K562 (cell line): Measurements from ENCODE around the gene LNX2. TPM values are rescaled to one million over a fixed set of nuclear protein-coding genes. Genes with fewer than 3 reads are reported as not detected.

Experiments
- ATAC-seq: fragments of 200-7000 bp; cut with Tn5 transposase; 3 replicates; pipeline ENCODE4 v1.9.1; 2020; ENCODE audit warnings: moderate library complexity
- BruUV-seq: library from RNA; stranded (reverse); fragments of 400-500 nt; replicated peaks from 2 replicates; lab custom pipeline; 2021; lab: Mats Ljungman, UMichigan
- CTCF ChIA-PET: fragments of 300-600 bp; formaldehyde crosslinking; extraction: SDS; loops from one replicate; lab custom pipeline; 2021; ENCODE audit warnings: low intra/inter-chr PET ratio; lab: Yijun Ruan, JAX
- POLR2A ChIA-PET: fragments of 300-600, 350-650 bp; sonication (Branson Sonifier 250); formaldehyde crosslinking; extraction: SDS; loops from one replicate; lab custom pipeline; 2021; ENCODE audit warnings: antibody characterized with exemption, inconsistent platforms; lab: Yijun Ruan, JAX
- DNase-seq, 4 experiments: peaks; one replicate each; pipeline versions ENCODE4 v3.0.0 to v3.0.0-alpha.2; 2011 to 2018; ENCODE audit warnings: low spot score in 3 of 4, mixed read lengths in 3 of 4; ENCODE audit errors: extremely low read depth in 1 of 4
- FAIRE-seq: peaks from 2 replicates; lab custom pipeline; 2011; peaks lifted over from hg19 to GRCh38; lab: Jason Lieb, UNC
- H2AFZ ChIP-seq: 2 replicates; pipeline ENCODE4 v1.6.0; 2011; ENCODE audit warnings: low read depth, low read length, control low read depth, inconsistent platforms
- H3K27ac ChIP-seq: fragments of 200-600 bp; 3 replicates; pipeline ENCODE4 v1.8.0; 2011; ENCODE audit warnings: low read depth, mild to moderate bottlenecking, control low read depth, inconsistent platforms, low read length, moderate library complexity, mixed read lengths; ENCODE audit errors: extremely low read depth
- H3K27me3 ChIP-seq, 2 experiments: fragments of 300-600 bp in 1 of 2; 2 replicates in 1 of 2; 3 replicates in 1 of 2; pipeline versions ENCODE4 v1.6.0 to v1.8.0; 2011; ENCODE audit warnings: inconsistent platforms in 2 of 2, low read length in 2 of 2, mild to moderate bottlenecking in 1 of 2, mixed read lengths in 1 of 2, moderate library complexity in 1 of 2; ENCODE audit not compliant: control insufficient read depth in 2 of 2, insufficient read depth in 2 of 2
- H3K36me3 ChIP-seq: fragments of 300-600 bp; 3 replicates; pipeline ENCODE4 v1.8.0; 2011; ENCODE audit warnings: mild to moderate bottlenecking, low read length, inconsistent platforms; ENCODE audit not compliant: control insufficient read depth, insufficient read depth
- H3K4me1 ChIP-seq, 2 experiments: fragments of 200-600 bp in 1 of 2; replicated peaks in 1 of 2; 2 replicates in 1 of 2; 3 replicates in 1 of 2; pipeline versions ENCODE4 v1.5.1 to v1.8.0; 2011; ENCODE audit warnings: inconsistent platforms in 2 of 2, low read length in 2 of 2, mild to moderate bottlenecking in 1 of 2, mixed read lengths in 1 of 2, moderate library complexity in 1 of 2; ENCODE audit not compliant: control insufficient read depth in 2 of 2, insufficient read depth in 2 of 2
- H3K4me2 ChIP-seq: 2 replicates; pipeline ENCODE4 v1.6.1; 2011; ENCODE audit warnings: low read length, control low read depth, inconsistent platforms, mixed read lengths; ENCODE audit not compliant: insufficient read depth
- H3K4me3 ChIP-seq: fragments of 200-600 bp; sonication (generic), shearing (Covaris generic); 2 replicates; pipeline ENCODE4 v1.5.1; 2016; ENCODE audit warnings: control low read depth, inconsistent platforms
- H3K79me2 ChIP-seq: fragments of 200-600 bp; 3 replicates; pipeline ENCODE4 v1.8.0; 2011; ENCODE audit warnings: low read length, inconsistent platforms; ENCODE audit not compliant: control insufficient read depth, insufficient read depth
- H3K9ac ChIP-seq, 2 experiments: 2 replicates each; pipeline versions ENCODE4 v1.6.0 to v1.6.1; 2011; ENCODE audit warnings: low read depth in 2 of 2, low read length in 2 of 2, control low read depth in 1 of 2, inconsistent platforms in 1 of 2, mild to moderate bottlenecking in 1 of 2, mixed read lengths in 1 of 2; ENCODE audit not compliant: insufficient read depth in 1 of 2
- H3K9me1 ChIP-seq: one replicate; pipeline ENCODE4 v1.6.0; 2011; ENCODE audit warnings: inconsistent platforms, mild to moderate bottlenecking, low read length, moderate library complexity; ENCODE audit not compliant: control insufficient read depth, insufficient read depth
- H3K9me3 ChIP-seq: replicated peaks from 2 replicates; pipeline ENCODE4 v1.5.1; 2011; ENCODE audit warnings: low read depth, low read length, inconsistent platforms; ENCODE audit not compliant: control insufficient read depth, insufficient read depth
- H4K20me1 ChIP-seq: replicated peaks from 2 replicates; pipeline ENCODE4 v1.6.1; 2011; ENCODE audit warnings: low read length, inconsistent platforms, mixed read lengths; ENCODE audit not compliant: control insufficient read depth, insufficient read depth
- CEBPG ChIP-seq, 3 experiments: fragments of 200-800 bp in 1 of 3; sonication (Bioruptor generic) in 1 of 3; sonication (generic) in 1 of 3; formaldehyde crosslinking in 1 of 3; IDR thresholded peaks in 2 of 3; conservative IDR thresholded peaks in 1 of 3; 2 replicates each; pipeline versions ENCODE4 v1.6.1 to v1.8.0; 2016 to 2022; ENCODE audit warnings: missing compliant biosample characterization in 2 of 3, missing genetic modification characterization in 2 of 3, mild to moderate bottlenecking in 1 of 3, missing genetic modification reagents in 1 of 3
- ILF3 ChIP-seq: fragments of 450-650 bp; IDR thresholded peaks from 2 replicates; pipeline ENCODE4 v1.6.1; 2018; ENCODE audit warnings: antibody characterized with exemption, mild to moderate bottlenecking, moderate library complexity, borderline replicate concordance
- NFIX ChIP-seq: fragments of 250-450 bp; sonication (Bioruptor Pico); IDR thresholded peaks from 2 replicates; pipeline ENCODE4 v1.4.0; 2020; ENCODE audit warnings: low read depth, mild to moderate bottlenecking, moderate library complexity
- SP1 ChIP-seq: sonication (generic); formaldehyde crosslinking; IDR thresholded peaks from 2 replicates; pipeline ENCODE4 v1.8.1; 2022; ENCODE audit warnings: mild to moderate bottlenecking, missing genetic modification reagents
- ZNF12 ChIP-seq: sonication (generic); formaldehyde crosslinking; IDR thresholded peaks from 2 replicates; pipeline ENCODE4 v1.4.0; 2020; ENCODE audit warnings: mild to moderate bottlenecking, missing genetic modification reagents
- WGBS: fragments of 100-300 bp; shearing (Covaris generic); methylation state at CpG from one replicate; pipeline ENCODE4 v1.1.6; 2016; ENCODE audit warnings: low coverage, mixed read lengths; ENCODE audit not compliant: insufficient coverage; ENCODE audit errors: missing lambda C conversion rate; 5-methylcytosine and 5-hydroxymethylcytosine counted together
- in situ Hi-C: fragments of 300-500 bp; cut with MboI; formaldehyde crosslinking; loops from 4 replicates; pipeline ENCODE4 v1.15.0; 2018; ENCODE audit warnings: inconsistent platforms, mixed read lengths
- intact Hi-C: fragments of 100-400 bp; cut with micrococcal nuclease; formaldehyde crosslinking; loops from 2 replicates; pipeline ENCODE4 v1.14.2; 2022
- polyA plus RNA-seq, 8 experiments: library from polyadenylated mRNA; depleted of rRNA in 4 of 8; stranded (reverse) in 5 of 8; unstranded in 3 of 8; fragments of >200 nt; fragmentation: Nextera tagmentation in 2 of 8; fragmentation: Illumina TruSeq in 1 of 8; extraction: Ambion mirVana in 2 of 8; extraction: Trizol in 1 of 8; gene quantifications; 2 replicates each; pipeline versions ENCODE4 v1.2.1 to v1.2.3, GENCODE V29; 2011 to 2014; ENCODE audit warnings: inconsistent platforms in 1 of 8, missing spikeins in 1 of 8
- total RNA-seq, 7 experiments: library from RNA; depleted of rRNA in 6 of 7; stranded (reverse); fragments of >200 nt in 6 of 7; fragmentation: Illumina TruSeq in 2 of 7; extraction: Trizol in 2 of 7; gene quantifications; 2 replicates each; pipeline versions ENCODE4 v1.2.1 to v1.2.3, GENCODE V29; 2011 to 2021; ENCODE audit warnings: low replicate concordance in 1 of 7
- TF ChIP-seq, protein P1 (sequence below): IDR thresholded peaks from 2 replicates; pipeline ENCODE4 v1.6.1; 2016; ENCODE audit warnings: missing genetic modification characterization, missing compliant biosample characterization
- TF ChIP-seq, protein P2 (sequence below), 2 experiments: fragments of 450-650 bp in 1 of 2; sonication (generic) in 1 of 2; formaldehyde crosslinking in 1 of 2; IDR thresholded peaks in 1 of 2; conservative IDR thresholded peaks in 1 of 2; 2 replicates each; pipeline versions ENCODE4 v1.6.1 to v1.8.1; 2016 to 2023; ENCODE audit warnings: mild to moderate bottlenecking in 2 of 2, moderate library complexity in 2 of 2, inconsistent platforms in 1 of 2, missing genetic modification reagents in 1 of 2
- TF ChIP-seq, protein P3 (sequence below), 2 experiments: IDR thresholded peaks in 1 of 2; conservative IDR thresholded peaks in 1 of 2; 2 replicates each; pipeline ENCODE4 v1.6.1; 2016; ENCODE audit warnings: low read depth in 2 of 2, mild to moderate bottlenecking in 1 of 2, missing compliant biosample characterization in 1 of 2, missing genetic modification characterization in 1 of 2, moderate library complexity in 1 of 2

LNX2 gene
- total and polyA plus RNA-seq, 9 of the 15 experiments (the other 6 are each of a cell fraction or from before 2014, with no cell fraction given): 1.5 to 5.5 (median 4.0) TPM

DNA sequence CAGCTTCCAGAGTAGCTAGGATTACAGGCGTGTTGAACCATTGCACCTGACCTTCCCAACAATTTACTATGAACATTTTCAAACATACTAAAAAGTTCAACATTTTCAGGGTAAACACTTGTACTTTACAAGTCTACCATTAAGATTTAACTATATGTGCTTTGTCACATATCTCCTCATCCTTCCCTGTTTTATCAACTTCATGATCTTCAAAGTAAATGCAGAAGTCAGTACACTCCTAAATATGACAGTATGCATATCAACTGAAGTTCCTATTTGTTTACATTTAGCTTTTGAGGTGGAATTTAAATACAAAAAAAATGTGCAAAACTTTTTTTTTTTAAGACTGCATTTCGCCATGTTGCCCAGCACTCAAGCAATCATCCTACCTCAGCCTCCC, 18.5 kb downstream of the LNX2 start:
- 75% methylated on average over 1 of the region's 2 CpGs for WGBS
- intact Hi-C loops (no loop called here), in situ Hi-C loops (no loop called here)
- Histone ChIP-seq H3K27ac (no peak overlapping the region), H3K4me3 (no peak overlapping the region), H3K4me1 (peaks cover 0 to 25% of the 10 kb centered on the region in 2 experiments; a peak in 4 of 5 replicates), H3K9me1 (no peaks in the 10 kb centered on the region), H3K9me3 (no peaks in the 10 kb centered on the region), H4K20me1 (no peaks in the 10 kb centered on the region), H2AFZ (no peak overlapping the region), H3K79me2 (no peaks in the 10 kb centered on the region; the same call in 2 of the 3 replicates), H3K4me2 (no peak overlapping the region), H3K36me3 (no peaks in the 10 kb centered on the region), H3K9ac (no peak overlapping the region), H3K27me3 (no peaks in the 10 kb centered on the region)
- ATAC-seq (no peak), DNase-seq (no peak), FAIRE-seq (no peak)
- BruUV-seq: no TSS peak
- CTCF ChIA-PET: interaction anchor here (0.6 kb wide), 1 partner anchor 70 kb away, joined by 3 read pairs; no protein-coding TSS in a partner anchor
- POLR2A ChIA-PET: no interaction called here
- TF ChIP-seq SP1 (CRISPR knock-in tag): no peak
- TF ChIP-seq ILF3: no peak
- TF ChIP-seq, protein P1, sequence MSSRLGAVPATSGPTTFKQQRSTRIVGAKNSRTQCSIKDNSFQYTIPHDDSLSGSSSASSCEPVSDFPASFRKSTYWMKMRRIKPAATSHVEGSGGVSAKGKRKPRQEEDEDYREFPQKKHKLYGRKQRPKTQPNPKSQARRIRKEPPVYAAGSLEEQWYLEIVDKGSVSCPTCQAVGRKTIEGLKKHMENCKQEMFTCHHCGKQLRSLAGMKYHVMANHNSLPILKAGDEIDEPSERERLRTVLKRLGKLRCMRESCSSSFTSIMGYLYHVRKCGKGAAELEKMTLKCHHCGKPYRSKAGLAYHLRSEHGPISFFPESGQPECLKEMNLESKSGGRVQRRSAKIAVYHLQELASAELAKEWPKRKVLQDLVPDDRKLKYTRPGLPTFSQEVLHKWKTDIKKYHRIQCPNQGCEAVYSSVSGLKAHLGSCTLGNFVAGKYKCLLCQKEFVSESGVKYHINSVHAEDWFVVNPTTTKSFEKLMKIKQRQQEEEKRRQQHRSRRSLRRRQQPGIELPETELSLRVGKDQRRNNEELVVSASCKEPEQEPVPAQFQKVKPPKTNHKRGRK (tag): no peak
- TF ChIP-seq ZNF12 (CRISPR knock-in tag): no peak

DNA sequence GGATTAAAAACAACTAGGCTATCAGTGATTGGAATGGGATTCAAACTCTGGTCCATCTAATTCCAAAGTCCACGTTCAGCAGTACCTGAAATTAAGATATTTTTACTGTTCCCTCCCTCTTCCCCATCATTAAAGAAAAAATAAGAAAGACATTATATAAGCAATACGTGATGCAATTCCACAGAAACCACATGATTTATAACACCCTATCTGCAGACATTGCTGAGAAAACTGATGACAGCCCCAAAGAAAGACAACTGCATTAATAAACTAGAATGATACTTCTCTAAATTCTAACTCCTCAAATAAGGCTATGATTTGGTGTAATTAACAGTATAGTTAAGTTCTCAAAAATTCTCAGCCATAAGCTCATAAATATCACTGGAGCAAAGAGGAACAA, 19.1 kb downstream of the LNX2 start:
- intact Hi-C loops: no loop called here
- FAIRE-seq: no peak
- CTCF ChIA-PET: no interaction called here
- TF ChIP-seq, protein P2, sequence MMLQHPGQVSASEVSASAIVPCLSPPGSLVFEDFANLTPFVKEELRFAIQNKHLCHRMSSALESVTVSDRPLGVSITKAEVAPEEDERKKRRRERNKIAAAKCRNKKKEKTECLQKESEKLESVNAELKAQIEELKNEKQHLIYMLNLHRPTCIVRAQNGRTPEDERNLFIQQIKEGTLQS (IDR thresholded peaks at IDR 0.05): peak; percentile 58; the same call in 1 of the 2 replicates
- TF ChIP-seq, protein P2 (CRISPR knock-in tag; conservative IDR thresholded peaks at IDR 0.05): no peak
- TF ChIP-seq CEBPG (CRISPR knock-in tag; IDR thresholded peaks at IDR 0.05): no peak
- peak in 1 of 2 experiments; percentile 74; a peak in 3 of 4 replicates for TF ChIP-seq CEBPG (tag; conservative IDR thresholded peaks at IDR 0.05 in 1 of 2, IDR thresholded peaks at IDR 0.05 in 1 of 2)
- no peak for TF ChIP-seq NFIX (CRISPR knock-in tag)
- TF ChIP-seq, protein P3, sequence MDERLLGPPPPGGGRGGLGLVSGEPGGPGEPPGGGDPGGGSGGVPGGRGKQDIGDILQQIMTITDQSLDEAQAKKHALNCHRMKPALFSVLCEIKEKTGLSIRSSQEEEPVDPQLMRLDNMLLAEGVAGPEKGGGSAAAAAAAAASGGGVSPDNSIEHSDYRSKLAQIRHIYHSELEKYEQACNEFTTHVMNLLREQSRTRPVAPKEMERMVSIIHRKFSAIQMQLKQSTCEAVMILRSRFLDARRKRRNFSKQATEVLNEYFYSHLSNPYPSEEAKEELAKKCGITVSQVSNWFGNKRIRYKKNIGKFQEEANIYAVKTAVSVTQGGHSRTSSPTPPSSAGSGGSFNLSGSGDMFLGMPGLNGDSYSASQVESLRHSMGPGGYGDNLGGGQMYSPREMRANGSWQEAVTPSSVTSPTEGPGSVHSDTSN (CRISPR knock-in tag; IDR thresholded peaks at IDR 0.05; ENCODE audit: low read depth): no peak
- TF ChIP-seq, protein P3 (tag; conservative IDR thresholded peaks at IDR 0.05; ENCODE audit: low read depth): peak; percentile 41; the same call in 1 of the 2 replicates

More for the DNA sequence above, 19.1 kb downstream of the LNX2 start:
- no peak for DNase-seq
- Histone ChIP-seq H3K4me2 (no peak overlapping the region), H3K9ac (no peak overlapping the region), H3K27me3 (no peaks in the 10 kb centered on the region), H3K4me1 (peaks cover 0 to 25% of the 10 kb centered on the region in 2 experiments; a peak in 4 of 5 replicates), H4K20me1 (no peaks in the 10 kb centered on the region), H3K27ac (no peak overlapping the region), H2AFZ (no peak overlapping the region), H3K9me3 (no peaks in the 10 kb centered on the region), H3K9me1 (no peaks in the 10 kb centered on the region), H3K4me3 (no peak overlapping the region), H3K79me2 (no peaks in the 10 kb centered on the region; the same call in 2 of the 3 replicates), H3K36me3 (no peaks in the 10 kb centered on the region)
- POLR2A ChIA-PET: no interaction called here
- 11% methylated on average over 1 of the region's 2 CpGs for WGBS
- no peak for ATAC-seq
- BruUV-seq: no TSS peak
- in situ Hi-C loops: no loop called here
